HG03064 (cell line): Measurements from ENCODE around the gene CDC42SE1.

ENCODE experiments used
- ATAC-seq: cut with Tn5 transposase; IDR thresholded peaks from one replicate; pipeline ENCODE4 v1.9.1; 2021; ENCODE audit warnings: low read depth; ENCODE audit not compliant: unreplicated experiment

CDC42SE1 gene

DNA sequence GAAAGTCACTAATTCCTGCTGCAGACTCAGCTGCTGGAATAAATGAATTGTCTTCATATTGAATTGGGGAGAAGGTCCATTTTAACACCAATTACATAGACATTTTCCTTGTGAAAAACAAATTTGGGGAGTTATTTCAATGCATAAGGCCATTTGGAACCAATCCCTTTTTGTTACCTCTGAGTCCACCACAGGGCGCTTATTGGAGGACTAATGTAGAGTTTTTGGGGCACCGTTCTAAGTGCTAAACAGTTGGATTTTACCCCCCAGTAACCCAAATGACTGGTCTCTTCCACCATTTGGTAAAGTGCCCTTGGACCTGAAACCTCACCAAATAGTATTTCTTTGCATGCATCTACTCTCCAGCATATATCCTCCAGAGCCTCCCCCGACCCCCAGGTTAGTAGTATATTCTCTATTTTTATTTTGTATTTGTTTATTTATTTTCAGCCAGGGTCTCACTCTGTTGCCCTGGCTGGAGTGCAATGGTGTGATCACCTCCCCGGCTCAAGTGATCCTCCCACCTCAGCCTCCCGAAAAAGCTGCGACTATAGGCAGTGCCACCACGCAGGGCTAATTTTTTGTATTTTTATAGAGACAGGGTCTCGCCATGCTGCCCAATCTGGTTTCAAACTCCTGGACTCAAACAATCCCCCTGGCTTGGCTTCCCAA is 49.6 kb downstream of the CDC42SE1 start:
- no peak for ATAC-seq

- no peak for ATAC-seq
Measured at GRCh38 chr1:151009206-151009587, 50.2 kb downstream of the CDC42SE1 start.

DNA sequence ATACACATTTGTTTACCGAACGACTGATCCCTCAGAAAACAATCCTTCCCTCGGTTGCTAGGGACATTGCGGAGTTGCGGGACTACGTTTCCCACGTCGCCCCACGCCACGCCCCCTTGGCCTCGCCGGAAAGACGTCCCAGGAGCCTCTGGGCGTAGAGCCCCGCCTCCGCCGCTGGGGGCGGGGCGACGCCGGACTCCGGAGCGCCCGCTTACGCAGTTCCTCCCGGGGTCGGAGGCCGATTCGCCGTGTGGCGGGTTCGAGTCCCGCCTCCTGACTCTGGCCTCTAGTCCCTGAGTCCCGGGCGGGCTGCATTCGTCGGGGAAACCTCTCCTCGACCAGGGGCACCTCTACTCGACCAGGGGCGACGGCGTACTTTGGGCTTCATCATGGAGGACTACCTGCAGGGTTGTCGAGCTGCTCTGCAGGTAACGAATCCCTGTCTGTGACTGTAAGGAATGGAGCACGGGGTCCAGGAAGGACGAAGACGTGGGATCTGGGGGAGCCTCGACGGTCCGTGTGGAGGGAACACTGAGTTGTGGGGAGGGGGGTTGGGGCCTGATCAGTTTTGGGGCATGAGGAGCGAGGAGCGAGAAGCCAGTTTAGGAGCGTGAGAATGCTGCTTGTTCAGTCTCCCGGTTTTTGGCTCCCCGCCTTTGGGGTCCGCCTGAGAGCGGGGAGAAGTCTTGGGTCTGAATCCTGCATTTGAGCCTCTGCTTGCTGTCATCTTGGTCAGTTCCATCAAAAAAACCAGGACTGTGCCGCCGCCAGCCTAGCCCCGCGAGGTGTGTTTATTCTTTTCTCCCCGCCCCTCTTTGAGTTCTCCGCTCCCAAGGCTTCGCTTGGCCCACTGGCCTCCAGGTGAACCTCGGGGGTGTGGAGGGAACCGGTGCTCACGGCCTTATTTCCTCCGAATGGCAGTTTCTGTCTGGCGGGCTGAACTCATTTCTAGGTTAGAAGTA is 50.9 kb downstream of the CDC42SE1 start, which contains the start of gene PRUNE1:
TSS of gene PRUNE1 (plus strand) at position 206 of the 962 bp plus-strand sequence. CDS start at position 390, 184 bp downstream.
- no peak for ATAC-seq

DNA sequence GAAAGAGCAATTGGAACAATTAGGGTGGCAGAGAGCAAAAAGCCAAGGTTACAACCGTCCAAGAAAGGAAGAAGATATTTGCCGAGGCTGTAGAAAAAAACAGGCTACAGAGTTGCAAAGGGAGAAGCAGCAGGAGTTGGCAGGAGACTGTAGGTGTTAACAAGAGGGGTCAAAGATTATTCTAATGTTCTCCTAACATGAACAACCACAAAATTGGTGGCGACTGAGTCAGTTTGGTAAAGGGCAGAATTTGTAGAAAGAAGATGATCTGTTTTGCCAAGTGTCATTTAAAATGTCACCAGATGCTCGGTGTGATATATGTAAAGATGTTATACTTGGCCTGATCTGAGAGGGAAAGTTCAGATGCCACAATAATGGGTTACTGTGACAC is 51.6 kb downstream of the CDC42SE1 start:
- ATAC-seq = no peak

GRCh38 chr1:151006327-151007052 is 52.9 kb downstream of the CDC42SE1 start, which contains the start of gene MINDY1:
Gene MINDY1, minus strand, starts transcription at chr1:151006902. Its CDS starts 4,285 bp downstream, at chr1:151002617.
- ATAC-seq = no peak

- ATAC-seq = no peak
Measured at GRCh38 chr1:151005729-151006319, 53.6 kb downstream of the CDC42SE1 start.

DNA sequence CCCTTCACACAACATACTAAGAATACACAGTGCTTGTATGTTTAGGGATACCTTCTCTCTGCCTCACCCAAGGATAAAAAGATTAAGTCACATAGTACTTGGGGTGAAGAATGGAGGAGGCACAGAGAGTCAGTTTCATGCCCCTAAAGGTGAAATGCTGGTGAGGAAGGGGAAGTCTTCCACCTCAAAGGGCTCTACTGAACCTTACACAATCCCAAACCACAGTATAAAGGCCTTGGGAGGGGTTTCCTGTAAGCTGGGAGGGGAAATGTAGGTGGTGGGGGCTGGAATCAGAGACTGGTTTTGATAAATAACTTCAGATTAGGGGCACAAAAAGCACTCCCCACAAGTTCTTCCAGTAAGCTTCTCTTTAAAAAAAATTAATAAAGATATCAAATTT is 56.2 kb downstream of the CDC42SE1 start:
- no peak for ATAC-seq

DNA sequence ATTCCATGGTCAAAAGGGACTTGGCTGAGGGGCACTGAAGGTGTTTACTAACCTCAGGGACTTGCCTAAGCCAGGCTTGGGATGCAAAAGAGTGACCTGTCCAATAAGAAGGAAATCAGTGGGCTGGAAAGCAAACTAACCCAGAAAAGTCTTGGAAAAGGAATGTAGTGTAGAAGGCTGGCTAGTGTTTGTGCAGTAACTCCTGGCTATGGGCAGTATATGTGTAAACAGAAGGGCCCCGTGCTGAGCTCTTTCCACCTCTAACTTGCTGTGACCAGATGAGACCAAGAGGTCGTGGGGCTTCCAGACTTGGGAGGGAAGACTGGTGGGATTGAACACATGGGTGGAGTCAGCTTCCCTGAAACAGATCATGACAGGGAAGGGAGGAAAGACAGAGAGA is 56.8 kb downstream of the CDC42SE1 start:
- ATAC-seq = no peak

- no peak for ATAC-seq
Measured at GRCh38 chr1:151002051-151002450, 57.4 kb downstream of the CDC42SE1 start.

GRCh38 chr1:151001602-151002001 is 57.8 kb downstream of the CDC42SE1 start:
- ATAC-seq = no peak
